Osteocyte (in vitro differentiated cells): ENCODE measurements around the gene USP14. TPM values are rescaled to one million over a fixed set of nuclear protein-coding genes. Genes with fewer than 3 reads are reported as not detected.

Experiments used
- DNase-seq: peaks from one replicate; pipeline ENCODE4 v3.0.0; 2021; ENCODE audit warnings: mixed read lengths; ENCODE audit not compliant: unreplicated experiment; ENCODE audit errors: extremely low spot score
- H3K27ac Mint-ChIP-seq: one replicate; pipeline ENCODE4 v1.8.0; 2021; ENCODE audit warnings: mild to moderate bottlenecking, mixed read lengths; ENCODE audit not compliant: unreplicated experiment
- H3K27me3 Mint-ChIP-seq: one replicate; pipeline ENCODE4 v1.8.0; 2021; ENCODE audit warnings: mixed read lengths; ENCODE audit not compliant: unreplicated experiment
- H3K36me3 Mint-ChIP-seq: one replicate; pipeline ENCODE4 v1.8.0; 2021; ENCODE audit warnings: mixed read lengths; ENCODE audit not compliant: unreplicated experiment
- H3K4me1 Mint-ChIP-seq: one replicate; pipeline ENCODE4 v1.8.0; 2021; ENCODE audit warnings: mixed read lengths; ENCODE audit not compliant: unreplicated experiment
- H3K4me3 Mint-ChIP-seq: one replicate; pipeline ENCODE4 v1.8.0; 2021; ENCODE audit warnings: mild to moderate bottlenecking, moderate library complexity, mixed read lengths; ENCODE audit not compliant: unreplicated experiment
- H3K9me3 Mint-ChIP-seq: one replicate; pipeline ENCODE4 v1.8.0; 2021; ENCODE audit warnings: mixed read lengths; ENCODE audit not compliant: unreplicated experiment
- total RNA-seq: library from RNA; stranded (reverse); gene quantifications from 2 replicates; pipeline ENCODE4 v1.2.1, GENCODE V29; 2021
- TF ChIP-seq, protein P1 (sequence below): fragments of 200-600 bp; sonication (generic); IDR thresholded peaks from 2 replicates; pipeline ENCODE4 v1.5.0; 2021; ENCODE audit warnings: antibody characterized with exemption, mild to moderate bottlenecking, moderate library complexity

The USP14 gene
- total RNA-seq, 1 donor from 2014 or later: 59.7 TPM

DNA sequence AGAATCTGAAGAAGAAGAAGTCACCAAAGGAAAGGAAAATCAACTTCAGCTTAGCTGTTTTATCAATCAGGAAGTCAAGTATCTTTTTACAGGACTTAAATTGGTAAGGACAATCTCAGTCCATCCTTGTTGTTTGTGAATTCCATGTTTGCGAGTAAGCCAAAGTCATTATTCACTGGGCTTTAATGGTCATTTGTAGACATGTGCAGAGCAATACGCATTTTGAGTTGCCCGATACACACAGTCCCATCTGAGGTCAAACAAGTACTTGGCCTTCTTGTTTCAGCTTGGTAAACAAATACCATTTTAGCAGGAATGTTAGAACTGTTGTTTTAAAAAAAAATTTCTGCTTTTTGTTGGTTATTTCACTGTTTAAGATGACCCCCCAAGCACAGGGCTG, 40.9 kb downstream of the USP14 start:
- peaks cover 46% of the 10 kb centered on the region for H3K36me3 Mint-ChIP-seq
- no peaks in the 10 kb centered on the region for H3K9me3 Mint-ChIP-seq
- H3K27me3 Mint-ChIP-seq: no peaks in the 10 kb centered on the region
- TF ChIP-seq, protein P1, sequence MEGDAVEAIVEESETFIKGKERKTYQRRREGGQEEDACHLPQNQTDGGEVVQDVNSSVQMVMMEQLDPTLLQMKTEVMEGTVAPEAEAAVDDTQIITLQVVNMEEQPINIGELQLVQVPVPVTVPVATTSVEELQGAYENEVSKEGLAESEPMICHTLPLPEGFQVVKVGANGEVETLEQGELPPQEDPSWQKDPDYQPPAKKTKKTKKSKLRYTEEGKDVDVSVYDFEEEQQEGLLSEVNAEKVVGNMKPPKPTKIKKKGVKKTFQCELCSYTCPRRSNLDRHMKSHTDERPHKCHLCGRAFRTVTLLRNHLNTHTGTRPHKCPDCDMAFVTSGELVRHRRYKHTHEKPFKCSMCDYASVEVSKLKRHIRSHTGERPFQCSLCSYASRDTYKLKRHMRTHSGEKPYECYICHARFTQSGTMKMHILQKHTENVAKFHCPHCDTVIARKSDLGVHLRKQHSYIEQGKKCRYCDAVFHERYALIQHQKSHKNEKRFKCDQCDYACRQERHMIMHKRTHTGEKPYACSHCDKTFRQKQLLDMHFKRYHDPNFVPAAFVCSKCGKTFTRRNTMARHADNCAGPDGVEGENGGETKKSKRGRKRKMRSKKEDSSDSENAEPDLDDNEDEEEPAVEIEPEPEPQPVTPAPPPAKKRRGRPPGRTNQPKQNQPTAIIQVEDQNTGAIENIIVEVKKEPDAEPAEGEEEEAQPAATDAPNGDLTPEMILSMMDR: no peak
- no peak for DNase-seq
- no peak overlapping the region for H3K27ac Mint-ChIP-seq
- H3K4me1 Mint-ChIP-seq: no peaks in the 10 kb centered on the region
- H3K4me3 Mint-ChIP-seq: no peak overlapping the region

DNA sequence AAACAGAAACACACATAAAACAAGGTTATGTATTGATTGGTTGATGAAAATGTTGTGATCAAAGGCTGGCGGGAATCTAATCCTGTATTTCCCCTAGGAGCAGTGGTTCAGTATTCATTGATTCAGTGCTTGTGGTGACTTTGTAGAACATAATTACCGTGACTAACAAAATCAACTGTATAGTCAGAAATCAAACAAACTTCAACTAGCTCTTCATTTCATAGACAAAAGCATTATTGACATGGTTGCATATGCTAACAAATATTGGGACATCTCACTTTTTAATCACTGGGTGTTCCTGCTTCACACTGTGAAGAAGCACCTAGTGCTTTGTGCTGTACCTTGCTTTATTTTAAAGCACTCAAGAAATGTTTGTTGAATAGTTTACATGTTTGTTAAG, 41.4 kb downstream of the USP14 start:
- DNase-seq: no peak
- TF ChIP-seq, protein P1: no peak
- Mint-ChIP-seq H3K27me3 (no peaks in the 10 kb centered on the region), H3K27ac (no peak overlapping the region), H3K9me3 (no peaks in the 10 kb centered on the region), H3K4me1 (no peaks in the 10 kb centered on the region), H3K36me3 (peaks cover 49% of the 10 kb centered on the region), H3K4me3 (no peak overlapping the region)

DNA sequence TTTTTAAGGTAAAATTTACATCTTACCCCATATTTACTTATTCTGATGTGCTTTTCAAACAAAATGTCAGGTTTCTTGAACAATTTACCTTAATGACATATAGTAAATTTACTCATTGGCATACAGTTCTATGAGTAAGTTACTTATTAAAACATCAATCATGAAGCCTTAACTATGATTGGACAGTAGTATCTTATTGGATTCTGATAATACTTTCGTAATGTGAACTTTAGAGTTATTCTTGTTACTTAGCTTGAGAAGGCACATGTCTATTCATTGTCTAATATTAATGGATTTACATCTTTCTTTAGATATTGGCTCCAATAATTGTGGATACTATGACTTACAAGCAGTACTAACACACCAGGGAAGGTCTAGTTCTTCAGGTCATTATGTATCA, 51.7 kb downstream of the USP14 start:
- no peaks in the 10 kb centered on the region for H3K27me3 Mint-ChIP-seq
- peaks cover 59% of the 10 kb centered on the region for H3K36me3 Mint-ChIP-seq
- DNase-seq: no peak
- H3K4me1 Mint-ChIP-seq: peaks cover 4% of the 10 kb centered on the region
- H3K9me3 Mint-ChIP-seq: no peaks in the 10 kb centered on the region
- no peak overlapping the region for H3K4me3 Mint-ChIP-seq
- TF ChIP-seq, protein P1: no peak
- H3K27ac Mint-ChIP-seq: no peak overlapping the region

DNA sequence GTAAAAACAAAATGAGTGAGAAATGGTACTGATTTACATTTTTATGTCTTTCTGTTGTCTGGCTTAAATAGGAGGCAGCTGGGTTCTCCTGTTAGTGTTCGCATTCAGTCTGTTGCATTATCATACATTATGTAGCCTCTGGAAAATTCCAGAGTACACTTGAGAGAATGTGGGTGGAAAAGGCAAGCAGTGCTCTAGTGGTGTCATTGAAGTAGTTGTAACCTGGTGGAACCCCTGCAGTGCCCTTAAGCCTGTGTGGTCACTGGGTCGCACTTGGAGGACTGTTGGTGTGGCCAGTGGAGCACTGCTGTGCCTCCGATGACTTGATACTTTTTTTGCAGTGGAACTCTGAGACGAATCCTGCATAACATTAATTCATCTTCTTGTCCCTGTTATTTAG, 52.4 kb downstream of the USP14 start:
- H3K36me3 Mint-ChIP-seq: peaks cover 58% of the 10 kb centered on the region
- H3K27me3 Mint-ChIP-seq: no peaks in the 10 kb centered on the region
- DNase-seq: no peak

DNA sequence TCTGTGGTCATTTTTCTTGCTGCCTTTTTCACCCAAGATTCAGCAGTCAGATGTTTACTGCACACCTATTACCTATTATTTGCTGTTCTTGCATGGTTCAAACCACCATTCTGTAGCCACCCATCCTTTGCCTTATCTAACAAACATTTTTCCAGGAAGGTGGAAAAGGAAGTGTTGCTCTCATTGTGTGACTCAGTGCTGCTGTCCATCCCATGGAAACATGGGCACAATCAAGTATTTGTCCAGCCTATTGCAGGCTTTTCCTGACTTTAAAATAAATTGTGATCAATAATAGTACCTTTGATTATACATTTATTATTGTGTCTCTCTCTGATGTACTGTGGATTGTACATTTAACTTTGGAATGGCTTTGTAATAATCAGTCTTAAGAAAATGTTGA, 53.2 kb downstream of the USP14 start:
- TF ChIP-seq, protein P1: no peak
- Mint-ChIP-seq H3K27me3 (no peaks in the 10 kb centered on the region), H3K27ac (no peak overlapping the region), H3K4me3 (no peak overlapping the region), H3K36me3 (peaks cover 57% of the 10 kb centered on the region), H3K4me1 (peaks cover 4% of the 10 kb centered on the region), H3K9me3 (no peaks in the 10 kb centered on the region)
- DNase-seq: no peak

More for the DNA sequence above, 52.4 kb downstream of the USP14 start:
- Mint-ChIP-seq H3K4me3 (no peak overlapping the region), H3K9me3 (no peaks in the 10 kb centered on the region), H3K4me1 (peaks cover 4% of the 10 kb centered on the region), H3K27ac (no peak overlapping the region)
- TF ChIP-seq, protein P1: no peak
